GM19328 (cell line): ENCODE measurements around the gene UGGT1.

ENCODE experiments used
- ATAC-seq: cut with Tn5 transposase; IDR thresholded peaks from one replicate; pipeline ENCODE4 v1.9.1; 2021; ENCODE audit warnings: mild to moderate bottlenecking, moderate library complexity; ENCODE audit not compliant: unreplicated experiment

UGGT1 gene

GRCh38 chr2:128214251-128214650 lies 123.3 kb downstream of the UGGT1 start:
- ATAC-seq = no peak

GRCh38 chr2:128214866-128215460 lies 124.0 kb downstream of the UGGT1 start:
- ATAC-seq = no peak

GRCh38 chr2:128215897-128216642 lies 125.1 kb downstream of the UGGT1 start:
- ATAC-seq = no peak

GRCh38 chr2:128217671-128218070 lies 126.7 kb downstream of the UGGT1 start:
- ATAC-seq = no peak

DNA sequence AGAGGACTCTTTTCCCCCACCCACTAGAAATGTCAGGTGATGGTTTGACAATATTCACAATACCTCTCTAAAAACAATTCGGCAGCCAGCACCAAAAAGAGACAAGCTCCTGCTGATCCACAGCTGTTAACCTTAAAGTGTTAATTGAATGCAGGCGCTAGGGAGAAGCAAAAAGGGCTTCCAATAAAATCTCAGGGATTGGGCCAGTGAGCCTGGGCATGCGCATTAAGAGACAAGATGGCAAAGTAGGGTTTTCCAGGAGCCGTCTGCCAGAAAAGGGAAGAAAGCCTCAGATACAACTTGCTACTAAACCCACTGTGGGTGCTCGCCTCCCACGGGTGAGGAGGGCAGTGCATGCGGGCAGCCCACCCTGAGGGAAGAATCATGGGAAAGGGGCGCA lies 128.9 kb downstream of the UGGT1 start:
- no peak for ATAC-seq

DNA sequence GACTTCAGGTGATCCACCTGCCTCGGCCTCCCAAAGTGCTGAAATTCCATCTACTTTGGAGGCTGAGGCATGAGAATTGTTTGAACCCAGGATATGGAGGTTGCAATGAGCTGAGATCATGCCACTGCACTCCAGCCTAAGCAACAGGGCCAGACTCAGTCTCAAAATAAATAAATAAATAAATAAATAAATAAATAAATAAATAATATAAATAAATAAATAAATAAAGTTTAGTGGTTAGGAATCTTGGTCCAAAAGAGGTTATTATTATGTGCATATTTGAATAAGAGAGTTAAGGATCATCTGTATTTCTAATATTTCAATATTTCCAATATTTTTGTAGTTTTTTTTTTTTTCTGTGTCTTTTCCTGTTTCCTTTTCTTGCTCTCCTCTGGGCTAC lies 136.9 kb downstream of the UGGT1 start:
- ATAC-seq = no peak

DNA sequence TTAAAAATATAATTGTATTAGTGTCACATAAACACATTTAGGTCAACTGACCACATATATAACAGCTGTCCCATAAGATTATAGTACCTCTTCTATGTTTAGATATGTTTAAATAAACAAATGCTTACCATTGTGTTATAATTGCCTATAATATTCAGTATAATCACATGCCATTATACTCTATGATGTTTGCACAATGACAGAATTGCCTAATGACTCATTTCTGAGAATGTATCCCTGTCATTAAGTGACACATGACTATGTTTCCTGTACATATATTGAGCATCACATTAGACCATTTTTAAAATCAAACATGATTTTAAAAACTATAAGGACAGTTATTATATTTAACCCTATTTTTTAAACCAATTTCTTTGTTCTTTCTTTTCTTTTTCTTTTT lies 137.9 kb downstream of the UGGT1 start:
- ATAC-seq = no peak

- ATAC-seq = peak; percentile 98
These were observed 142.2 kb downstream of the UGGT1 start for GRCh38 chr2:128232965-128233789.

DNA sequence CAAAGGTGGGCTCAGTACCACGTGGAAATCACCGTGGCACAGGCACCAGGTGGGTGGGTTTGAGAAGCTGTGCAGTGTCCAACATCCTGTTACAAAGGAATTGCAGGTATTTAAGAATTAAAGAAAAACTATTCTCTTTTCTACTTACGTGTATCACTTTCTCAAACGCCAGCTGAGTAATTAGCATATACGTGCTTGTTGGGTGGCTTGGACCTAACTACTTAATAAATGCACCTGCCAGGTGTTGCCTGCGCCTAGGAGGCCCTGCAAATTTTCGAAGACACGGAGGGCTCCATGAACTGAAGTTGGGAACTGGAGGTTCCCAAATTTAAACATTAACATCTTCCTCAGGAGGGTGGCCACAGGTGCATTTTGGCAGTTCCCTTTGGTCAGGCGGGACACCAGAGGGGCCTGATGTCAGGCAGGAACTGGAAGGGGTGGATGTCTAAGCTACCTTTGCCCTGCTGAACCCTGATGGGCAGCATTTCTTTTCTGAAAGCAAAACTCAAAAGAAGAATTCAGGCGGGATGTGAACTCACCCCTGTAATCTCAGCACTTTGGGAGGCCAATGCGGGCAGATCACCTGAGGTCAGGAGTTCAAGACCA lies 142.9 kb downstream of the UGGT1 start:
- no peak for ATAC-seq

- ATAC-seq = no peak
These were observed 143.6 kb downstream of the UGGT1 start for GRCh38 chr2:128234613-128235012.

DNA sequence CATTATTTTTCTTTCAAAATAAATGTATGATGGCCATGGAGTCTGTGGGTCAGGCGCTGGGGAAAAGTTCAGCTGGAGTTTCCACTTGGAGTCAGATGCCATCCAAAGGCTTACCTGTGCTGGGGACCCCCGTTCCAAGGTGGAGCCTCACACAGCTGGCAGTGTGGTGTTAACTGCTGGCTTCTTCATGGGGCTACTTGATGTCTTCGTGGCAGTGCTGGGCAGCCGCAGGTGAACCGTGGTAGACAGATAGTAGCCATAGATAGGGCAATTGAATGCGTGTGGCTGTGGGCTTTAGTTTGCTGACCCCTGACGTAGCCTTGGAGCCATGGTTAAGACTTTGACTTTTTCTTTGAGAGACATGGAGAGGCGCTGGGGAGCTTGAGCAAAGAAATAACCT lies 144.6 kb downstream of the UGGT1 start:
- ATAC-seq = no peak

GRCh38 chr2:128236491-128237035 lies 145.6 kb downstream of the UGGT1 start:
- ATAC-seq = no peak

DNA sequence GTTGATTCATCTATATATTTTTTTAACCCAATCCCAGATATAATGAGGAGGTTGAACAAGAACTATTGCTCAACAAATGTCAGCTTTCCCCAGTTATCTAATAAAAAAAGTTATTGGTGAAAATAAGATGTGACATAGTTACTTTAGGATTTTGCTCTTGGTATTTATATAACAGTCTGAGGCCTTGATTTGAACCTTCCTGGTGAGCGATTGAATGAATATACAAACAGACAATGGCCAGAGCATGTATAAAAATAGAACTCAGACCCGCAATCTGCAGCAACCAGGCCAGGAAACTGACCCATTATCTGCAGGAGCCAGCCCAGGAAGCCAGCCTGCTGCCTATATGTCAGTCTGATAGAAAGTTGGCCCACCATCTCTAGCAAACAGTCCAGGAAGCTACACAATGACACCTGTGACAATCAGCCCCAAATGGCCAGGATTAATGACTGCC lies 146.1 kb downstream of the UGGT1 start:
- ATAC-seq = no peak

DNA sequence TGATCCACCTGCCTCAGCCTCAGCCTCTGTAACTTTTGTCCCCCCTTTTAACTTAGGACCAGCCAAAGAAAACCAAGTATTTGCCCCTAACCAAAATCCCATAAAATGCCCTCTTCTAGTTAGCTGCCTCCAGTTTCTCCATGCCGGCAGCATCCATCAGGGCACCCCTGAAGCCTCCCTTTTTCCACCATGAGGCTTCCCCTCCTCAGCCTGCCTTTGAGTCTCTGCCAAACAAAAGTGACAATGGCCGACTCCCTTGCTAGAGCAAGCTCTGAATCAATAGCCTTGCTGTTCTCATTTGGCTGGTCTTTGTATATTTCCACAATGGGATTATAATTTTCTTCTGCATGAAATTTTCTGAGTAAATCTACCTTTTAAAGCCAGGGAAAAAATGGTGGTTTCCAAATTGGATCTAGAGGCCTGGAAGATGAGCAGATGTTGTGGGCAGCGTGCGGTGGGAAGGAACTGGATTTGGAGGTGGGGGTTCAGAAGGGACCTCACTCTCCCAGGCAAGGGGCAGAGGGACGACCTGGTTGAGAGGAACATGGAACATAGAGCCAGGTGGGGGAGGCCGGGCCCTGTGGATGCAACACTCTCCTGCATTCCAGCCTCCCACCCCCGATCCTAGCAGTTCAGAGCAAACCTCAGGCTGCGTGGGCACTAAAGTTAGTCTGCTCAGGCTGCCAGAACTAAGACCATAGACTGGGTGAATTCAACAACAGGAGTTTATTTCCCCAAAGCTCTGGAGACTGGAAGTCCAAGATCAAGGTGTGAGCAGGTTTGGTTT lies 147.1 kb downstream of the UGGT1 start:
- ATAC-seq = no peak

DNA sequence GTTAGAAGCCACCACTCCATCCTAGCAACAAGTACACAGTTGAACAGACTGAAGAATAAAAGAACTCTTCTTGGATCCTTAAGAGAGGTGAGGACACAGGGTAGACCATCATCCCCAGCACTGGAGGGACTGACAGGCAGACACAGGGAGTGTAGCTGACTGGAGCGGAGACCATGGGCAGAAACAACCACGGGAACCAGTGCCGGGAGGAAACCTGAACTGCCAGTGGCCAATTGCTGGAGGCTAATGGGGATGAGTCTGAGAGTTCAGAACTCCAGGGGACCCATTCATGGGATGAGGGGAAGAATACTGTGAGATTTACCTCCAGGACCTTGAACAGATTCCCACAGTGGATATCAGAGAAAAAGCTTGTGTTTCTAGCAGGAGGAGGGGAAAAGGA lies 150.9 kb downstream of the UGGT1 start:
- no peak for ATAC-seq
